Measurements from ENCODE around the gene CAMK2A. TPM values are rescaled to one million over a fixed set of nuclear protein-coding genes. Genes with fewer than 3 reads are reported as not detected.

The CAMK2A gene
- total and polyA plus RNA-seq, 2 experiments from 2014 or later: 0.18 TPM; not detected in 1

DNA sequence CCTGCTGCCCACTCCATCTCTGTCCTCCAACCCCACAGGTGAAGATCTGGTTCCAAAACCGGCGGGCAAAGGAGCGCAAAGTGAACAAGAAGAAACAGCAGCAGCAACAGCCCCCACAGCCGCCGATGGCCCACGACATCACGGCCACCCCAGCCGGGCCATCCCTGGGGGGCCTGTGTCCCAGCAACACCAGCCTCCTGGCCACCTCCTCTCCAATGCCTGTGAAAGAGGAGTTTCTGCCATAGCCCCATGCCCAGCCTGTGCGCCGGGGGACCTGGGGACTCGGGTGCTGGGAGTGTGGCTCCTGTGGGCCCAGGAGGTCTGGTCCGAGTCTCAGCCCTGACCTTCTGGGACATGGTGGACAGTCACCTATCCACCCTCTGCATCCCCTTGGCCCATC, 106.1 kb downstream of the CAMK2A start:
- DNase-seq (ENCODE audit: low spot score) (no peak), ATAC-seq (no peak)
- Histone ChIP-seq H3K27me3 (ENCODE audit: insufficient read depth) (peaks cover 23% of the 10 kb centered on the region), H3K4me2 (no peak overlapping the region), H3K4me1 (ENCODE audit: insufficient read depth) (peaks cover 6% of the 10 kb centered on the region; the same call in 1 of the 2 replicates), H3K27ac (ENCODE audit: low read depth) (no peak overlapping the region), H2AFZ (no peak overlapping the region), H4K20me1 (replicated peaks; ENCODE audit: insufficient read depth) (no peaks in the 10 kb centered on the region), H3K79me2 (replicated peaks; ENCODE audit: insufficient read depth) (no peaks in the 10 kb centered on the region), H3K9me2 (ENCODE audit: insufficient read depth) (no peaks in the 10 kb centered on the region), H3K36me3 (ENCODE audit: insufficient read depth) (no peaks in the 10 kb centered on the region), H3F3A (replicated peaks; ENCODE audit: low read depth) (no peaks in the 10 kb centered on the region), H3K4me3 (no peak overlapping the region)
- peaks cover 38% of the 10 kb centered on the region for H3K27me3 Mint-ChIP-seq (ENCODE audit: insufficient read depth, low read depth, poor library complexity)
- no peak overlapping the region for H3K27ac Mint-ChIP-seq
- H3K9me3 Mint-ChIP-seq: no peaks in the 10 kb centered on the region
- TF ChIP-seq ZNF114 (CRISPR knock-in tag; IDR thresholded peaks at IDR 0.05) (no peak), STAT1 (IDR thresholded peaks at IDR 0.05; ENCODE audit: unreplicated experiment) (no peak)
- TF ChIP-seq, protein P1, sequence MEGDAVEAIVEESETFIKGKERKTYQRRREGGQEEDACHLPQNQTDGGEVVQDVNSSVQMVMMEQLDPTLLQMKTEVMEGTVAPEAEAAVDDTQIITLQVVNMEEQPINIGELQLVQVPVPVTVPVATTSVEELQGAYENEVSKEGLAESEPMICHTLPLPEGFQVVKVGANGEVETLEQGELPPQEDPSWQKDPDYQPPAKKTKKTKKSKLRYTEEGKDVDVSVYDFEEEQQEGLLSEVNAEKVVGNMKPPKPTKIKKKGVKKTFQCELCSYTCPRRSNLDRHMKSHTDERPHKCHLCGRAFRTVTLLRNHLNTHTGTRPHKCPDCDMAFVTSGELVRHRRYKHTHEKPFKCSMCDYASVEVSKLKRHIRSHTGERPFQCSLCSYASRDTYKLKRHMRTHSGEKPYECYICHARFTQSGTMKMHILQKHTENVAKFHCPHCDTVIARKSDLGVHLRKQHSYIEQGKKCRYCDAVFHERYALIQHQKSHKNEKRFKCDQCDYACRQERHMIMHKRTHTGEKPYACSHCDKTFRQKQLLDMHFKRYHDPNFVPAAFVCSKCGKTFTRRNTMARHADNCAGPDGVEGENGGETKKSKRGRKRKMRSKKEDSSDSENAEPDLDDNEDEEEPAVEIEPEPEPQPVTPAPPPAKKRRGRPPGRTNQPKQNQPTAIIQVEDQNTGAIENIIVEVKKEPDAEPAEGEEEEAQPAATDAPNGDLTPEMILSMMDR (conservative IDR thresholded peaks at IDR 0.05; ENCODE audit: low read depth in 2 of 2): no peak
- TF ChIP-seq, protein P2, sequence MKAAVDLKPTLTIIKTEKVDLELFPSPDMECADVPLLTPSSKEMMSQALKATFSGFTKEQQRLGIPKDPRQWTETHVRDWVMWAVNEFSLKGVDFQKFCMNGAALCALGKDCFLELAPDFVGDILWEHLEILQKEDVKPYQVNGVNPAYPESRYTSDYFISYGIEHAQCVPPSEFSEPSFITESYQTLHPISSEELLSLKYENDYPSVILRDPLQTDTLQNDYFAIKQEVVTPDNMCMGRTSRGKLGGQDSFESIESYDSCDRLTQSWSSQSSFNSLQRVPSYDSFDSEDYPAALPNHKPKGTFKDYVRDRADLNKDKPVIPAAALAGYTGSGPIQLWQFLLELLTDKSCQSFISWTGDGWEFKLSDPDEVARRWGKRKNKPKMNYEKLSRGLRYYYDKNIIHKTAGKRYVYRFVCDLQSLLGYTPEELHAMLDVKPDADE (IDR thresholded peaks at IDR 0.05): no peak
- no peaks in the 10 kb centered on the region for H3K36me3 Mint-ChIP-seq (ENCODE audit: low read depth)
- no peak overlapping the region for H3K4me3 Mint-ChIP-seq
- H3K4me1 Mint-ChIP-seq: peaks cover 22% of the 10 kb centered on the region

DNA sequence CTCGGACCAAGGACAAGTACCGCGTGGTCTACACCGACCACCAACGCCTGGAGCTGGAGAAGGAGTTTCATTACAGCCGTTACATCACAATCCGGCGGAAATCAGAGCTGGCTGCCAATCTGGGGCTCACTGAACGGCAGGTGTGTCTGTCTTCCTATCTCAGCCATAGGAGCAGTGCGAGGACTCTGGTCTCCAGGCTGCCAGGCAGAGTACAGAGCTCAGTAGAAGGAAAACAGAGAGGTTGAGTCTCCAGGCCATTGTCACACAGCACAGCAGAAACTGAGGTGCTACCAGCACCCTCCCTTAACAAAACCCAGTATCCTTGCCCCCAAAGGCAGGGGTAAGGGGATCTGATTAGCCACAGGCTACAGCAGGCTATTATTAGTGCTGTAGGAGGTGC, 106.8 kb downstream of the CAMK2A start:
- no peak overlapping the region for H3K27ac Mint-ChIP-seq
- Histone ChIP-seq H3F3A (replicated peaks; ENCODE audit: low read depth) (no peaks in the 10 kb centered on the region), H4K20me1 (replicated peaks; ENCODE audit: insufficient read depth) (no peaks in the 10 kb centered on the region), H3K27ac (ENCODE audit: low read depth) (no peak overlapping the region), H3K79me2 (replicated peaks; ENCODE audit: insufficient read depth) (no peaks in the 10 kb centered on the region), H3K4me1 (ENCODE audit: insufficient read depth) (peaks cover 6% of the 10 kb centered on the region; the same call in 1 of the 2 replicates), H3K4me2 (no peak overlapping the region), H3K4me3 (no peak overlapping the region), H3K36me3 (ENCODE audit: insufficient read depth) (no peaks in the 10 kb centered on the region), H2AFZ (no peak overlapping the region), H3K9me2 (ENCODE audit: insufficient read depth) (no peaks in the 10 kb centered on the region), H3K27me3 (ENCODE audit: insufficient read depth) (peaks cover 17% of the 10 kb centered on the region)
- DNase-seq (ENCODE audit: low spot score) (no peak), ATAC-seq (no peak)
- H3K9me3 Mint-ChIP-seq: no peaks in the 10 kb centered on the region
- H3K27me3 Mint-ChIP-seq (ENCODE audit: insufficient read depth, low read depth, poor library complexity): peaks cover 31% of the 10 kb centered on the region
- peaks cover 22% of the 10 kb centered on the region for H3K4me1 Mint-ChIP-seq
- no peaks in the 10 kb centered on the region for H3K36me3 Mint-ChIP-seq (ENCODE audit: low read depth)
- no peak overlapping the region for H3K4me3 Mint-ChIP-seq
- TF ChIP-seq EZH2 (IDR thresholded peaks at IDR 0.05; ENCODE audit: low read depth, unreplicated experiment): no peak
- no peak for TF ChIP-seq ZNF114 (CRISPR knock-in tag; IDR thresholded peaks at IDR 0.05)
- TF ChIP-seq, protein P1 (conservative IDR thresholded peaks at IDR 0.05; ENCODE audit: low read depth in 2 of 2): no peak
- no peak for TF ChIP-seq STAT1 (IDR thresholded peaks at IDR 0.05; ENCODE audit: unreplicated experiment)
- no peak for TF ChIP-seq EZH2phosphoT487 (IDR thresholded peaks at IDR 0.05; ENCODE audit: unreplicated experiment)
- TF ChIP-seq, protein P3, sequence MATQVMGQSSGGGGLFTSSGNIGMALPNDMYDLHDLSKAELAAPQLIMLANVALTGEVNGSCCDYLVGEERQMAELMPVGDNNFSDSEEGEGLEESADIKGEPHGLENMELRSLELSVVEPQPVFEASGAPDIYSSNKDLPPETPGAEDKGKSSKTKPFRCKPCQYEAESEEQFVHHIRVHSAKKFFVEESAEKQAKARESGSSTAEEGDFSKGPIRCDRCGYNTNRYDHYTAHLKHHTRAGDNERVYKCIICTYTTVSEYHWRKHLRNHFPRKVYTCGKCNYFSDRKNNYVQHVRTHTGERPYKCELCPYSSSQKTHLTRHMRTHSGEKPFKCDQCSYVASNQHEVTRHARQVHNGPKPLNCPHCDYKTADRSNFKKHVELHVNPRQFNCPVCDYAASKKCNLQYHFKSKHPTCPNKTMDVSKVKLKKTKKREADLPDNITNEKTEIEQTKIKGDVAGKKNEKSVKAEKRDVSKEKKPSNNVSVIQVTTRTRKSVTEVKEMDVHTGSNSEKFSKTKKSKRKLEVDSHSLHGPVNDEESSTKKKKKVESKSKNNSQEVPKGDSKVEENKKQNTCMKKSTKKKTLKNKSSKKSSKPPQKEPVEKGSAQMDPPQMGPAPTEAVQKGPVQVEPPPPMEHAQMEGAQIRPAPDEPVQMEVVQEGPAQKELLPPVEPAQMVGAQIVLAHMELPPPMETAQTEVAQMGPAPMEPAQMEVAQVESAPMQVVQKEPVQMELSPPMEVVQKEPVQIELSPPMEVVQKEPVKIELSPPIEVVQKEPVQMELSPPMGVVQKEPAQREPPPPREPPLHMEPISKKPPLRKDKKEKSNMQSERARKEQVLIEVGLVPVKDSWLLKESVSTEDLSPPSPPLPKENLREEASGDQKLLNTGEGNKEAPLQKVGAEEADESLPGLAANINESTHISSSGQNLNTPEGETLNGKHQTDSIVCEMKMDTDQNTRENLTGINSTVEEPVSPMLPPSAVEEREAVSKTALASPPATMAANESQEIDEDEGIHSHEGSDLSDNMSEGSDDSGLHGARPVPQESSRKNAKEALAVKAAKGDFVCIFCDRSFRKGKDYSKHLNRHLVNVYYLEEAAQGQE (IDR thresholded peaks at IDR 0.05; ENCODE audit: unreplicated experiment): no peak
